ENCODE data around the gene G2E3.
"Not testable (repeated sequence)": the region's sequence is repeated elsewhere in the genome, so short reads cannot be mapped to it uniquely, and the experiment has no call there.

The G2E3 gene

DNA sequence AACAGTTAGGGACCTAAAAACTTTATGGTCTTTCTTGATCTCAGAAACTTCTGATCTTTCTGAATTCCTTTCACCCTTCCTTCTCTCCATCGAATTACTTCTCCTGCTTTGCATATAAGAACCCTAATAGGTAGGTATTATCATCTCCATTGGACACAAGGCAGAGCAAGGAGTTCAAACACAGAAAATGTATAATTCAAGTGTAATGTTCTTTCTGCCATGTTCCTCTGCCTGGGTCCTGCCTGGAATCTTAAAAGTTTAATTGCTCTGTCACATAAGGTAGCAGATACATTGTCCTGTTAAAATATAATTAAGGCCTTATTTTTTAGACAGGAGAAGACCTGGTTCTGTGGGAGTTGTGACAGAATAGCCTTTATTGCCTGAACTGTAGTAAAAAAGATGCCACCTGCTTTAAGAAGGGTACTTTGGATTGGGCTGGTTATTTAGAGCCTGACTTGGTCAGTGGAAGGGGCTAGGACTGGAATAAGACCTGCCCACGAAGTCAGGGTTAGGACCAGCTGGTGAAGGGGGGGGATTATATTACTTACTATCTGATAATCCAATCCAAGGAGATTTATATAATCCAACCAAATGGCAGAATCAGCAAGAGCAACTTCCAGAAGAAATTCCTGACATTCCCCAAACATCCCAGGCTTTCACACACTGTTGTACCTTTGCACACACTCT is 10.4 kb downstream of the G2E3 start:
- ChIA-PET POLR2A (no interaction called here), CTCF (no interaction called here)
- no peak overlapping the region for H3K4me3 ChIP-seq (ENCODE audit: low read depth, low read length)
- TF ChIP-seq, protein P1, sequence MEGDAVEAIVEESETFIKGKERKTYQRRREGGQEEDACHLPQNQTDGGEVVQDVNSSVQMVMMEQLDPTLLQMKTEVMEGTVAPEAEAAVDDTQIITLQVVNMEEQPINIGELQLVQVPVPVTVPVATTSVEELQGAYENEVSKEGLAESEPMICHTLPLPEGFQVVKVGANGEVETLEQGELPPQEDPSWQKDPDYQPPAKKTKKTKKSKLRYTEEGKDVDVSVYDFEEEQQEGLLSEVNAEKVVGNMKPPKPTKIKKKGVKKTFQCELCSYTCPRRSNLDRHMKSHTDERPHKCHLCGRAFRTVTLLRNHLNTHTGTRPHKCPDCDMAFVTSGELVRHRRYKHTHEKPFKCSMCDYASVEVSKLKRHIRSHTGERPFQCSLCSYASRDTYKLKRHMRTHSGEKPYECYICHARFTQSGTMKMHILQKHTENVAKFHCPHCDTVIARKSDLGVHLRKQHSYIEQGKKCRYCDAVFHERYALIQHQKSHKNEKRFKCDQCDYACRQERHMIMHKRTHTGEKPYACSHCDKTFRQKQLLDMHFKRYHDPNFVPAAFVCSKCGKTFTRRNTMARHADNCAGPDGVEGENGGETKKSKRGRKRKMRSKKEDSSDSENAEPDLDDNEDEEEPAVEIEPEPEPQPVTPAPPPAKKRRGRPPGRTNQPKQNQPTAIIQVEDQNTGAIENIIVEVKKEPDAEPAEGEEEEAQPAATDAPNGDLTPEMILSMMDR (IDR thresholded peaks at IDR 0.05; ENCODE audit: insufficient read depth, low read length, missing control alignments): no peak
- DNase-seq (ENCODE audit: low read depth, low spot score): no peak

DNA sequence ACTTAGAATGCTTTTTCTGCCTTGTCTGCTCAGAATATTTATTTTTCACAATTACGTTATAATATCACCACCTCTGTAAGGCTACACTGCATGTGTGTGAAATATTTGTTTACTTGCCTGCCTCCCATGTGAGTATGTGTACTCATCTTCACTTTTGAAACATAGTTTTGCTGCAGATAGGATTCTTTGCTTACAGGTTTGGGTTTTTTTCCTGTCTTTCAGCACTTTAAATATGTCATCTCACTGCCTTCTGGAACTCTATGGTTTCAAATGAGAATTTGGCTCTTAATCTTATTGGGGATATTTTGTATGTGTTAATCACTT is 10.9 kb downstream of the G2E3 start:
- POLR2A ChIA-PET: no interaction called here
- TF ChIP-seq, protein P1 (IDR thresholded peaks at IDR 0.05; ENCODE audit: insufficient read depth, low read length, missing control alignments): no peak
- no peak overlapping the region for H3K4me3 ChIP-seq (ENCODE audit: low read depth, low read length)
- CTCF ChIA-PET: no interaction called here
- DNase-seq (ENCODE audit: low read depth, low spot score): no peak

DNA sequence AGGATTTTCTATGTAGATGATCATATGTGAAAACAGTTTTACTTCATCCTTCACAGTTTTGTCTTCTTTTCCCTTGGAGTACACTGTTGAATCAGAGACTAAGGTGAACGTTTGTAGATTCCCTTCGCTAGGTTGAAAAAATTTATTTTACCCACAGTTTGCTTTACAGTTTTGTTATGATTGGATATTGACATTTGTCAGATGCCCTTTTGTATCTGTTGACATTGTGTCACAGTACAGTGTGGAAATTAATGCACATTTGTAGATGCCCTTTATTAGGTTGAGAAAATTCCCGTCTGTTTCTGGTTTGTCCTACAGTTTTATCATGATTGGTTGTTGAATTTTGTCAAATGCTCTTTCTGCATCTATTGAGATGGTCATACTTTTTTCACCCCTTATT is 13.3 kb downstream of the G2E3 start:
- CTCF ChIA-PET: no interaction called here
- POLR2A ChIA-PET: no interaction called here
- DNase-seq (ENCODE audit: low read depth, low spot score): no peak
- TF ChIP-seq, protein P1 (IDR thresholded peaks at IDR 0.05; ENCODE audit: insufficient read depth, low read length, missing control alignments): no peak
- H3K4me3 ChIP-seq (ENCODE audit: low read depth, low read length): no peak overlapping the region

DNA sequence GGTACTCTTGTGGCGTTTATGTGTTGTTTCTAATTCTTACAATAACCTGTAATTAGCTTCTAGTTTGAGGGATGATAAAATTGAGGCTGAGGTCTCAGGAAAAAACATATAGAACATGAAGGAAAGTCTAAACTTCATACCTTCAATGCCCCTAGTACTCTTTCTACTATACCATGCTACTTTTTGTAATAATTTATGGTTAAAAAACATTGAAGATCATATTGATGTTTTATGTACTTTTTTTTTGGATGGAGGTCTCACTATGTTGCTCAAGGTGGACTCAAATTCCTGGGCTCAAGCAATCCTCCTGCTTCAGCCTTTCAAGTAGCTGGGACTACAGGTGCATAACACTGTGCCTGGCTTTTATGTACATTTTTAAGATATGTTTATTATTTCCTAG is 13.8 kb downstream of the G2E3 start:
- no peak overlapping the region for H3K4me3 ChIP-seq (ENCODE audit: low read depth, low read length)
- no peak for DNase-seq (ENCODE audit: low read depth, low spot score)
- POLR2A ChIA-PET: no interaction called here
- TF ChIP-seq, protein P1 (IDR thresholded peaks at IDR 0.05; ENCODE audit: insufficient read depth, low read length, missing control alignments): no peak
- CTCF ChIA-PET: no interaction called here

DNA sequence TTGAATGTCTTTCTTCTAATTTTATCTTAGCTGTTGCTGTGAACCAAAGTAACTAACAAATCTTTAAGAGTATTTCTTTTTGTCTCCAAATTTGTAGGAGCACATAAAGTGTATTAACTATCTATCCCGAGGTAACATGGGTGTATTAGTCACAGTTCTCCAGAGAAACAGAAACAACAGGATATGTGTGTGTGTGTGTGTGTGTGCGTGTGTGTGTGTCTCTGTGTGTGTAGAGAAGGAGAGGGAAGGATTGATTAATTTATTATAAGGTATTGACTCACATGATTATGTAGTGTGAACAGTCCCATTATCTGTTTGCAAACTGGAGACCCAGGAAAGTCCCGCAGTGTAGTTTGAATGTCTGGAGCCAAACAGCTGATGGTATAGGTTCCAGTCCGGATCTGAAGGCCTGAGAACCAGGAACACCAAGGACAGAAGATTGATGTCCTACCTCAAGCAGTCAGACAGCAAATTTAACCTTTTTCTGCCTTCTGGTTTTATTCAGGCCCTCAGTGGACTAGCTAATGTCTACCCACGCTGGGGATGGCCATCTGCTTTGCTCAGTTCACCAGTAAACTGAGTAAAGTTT is 14.4 kb downstream of the G2E3 start:
- ChIA-PET CTCF (no interaction called here), POLR2A (no interaction called here)
- no peak for DNase-seq (ENCODE audit: low read depth, low spot score)
- no peak overlapping the region for H3K4me3 ChIP-seq (ENCODE audit: low read depth, low read length)
- TF ChIP-seq, protein P1 (IDR thresholded peaks at IDR 0.05; ENCODE audit: insufficient read depth, low read length, missing control alignments): no peak

DNA sequence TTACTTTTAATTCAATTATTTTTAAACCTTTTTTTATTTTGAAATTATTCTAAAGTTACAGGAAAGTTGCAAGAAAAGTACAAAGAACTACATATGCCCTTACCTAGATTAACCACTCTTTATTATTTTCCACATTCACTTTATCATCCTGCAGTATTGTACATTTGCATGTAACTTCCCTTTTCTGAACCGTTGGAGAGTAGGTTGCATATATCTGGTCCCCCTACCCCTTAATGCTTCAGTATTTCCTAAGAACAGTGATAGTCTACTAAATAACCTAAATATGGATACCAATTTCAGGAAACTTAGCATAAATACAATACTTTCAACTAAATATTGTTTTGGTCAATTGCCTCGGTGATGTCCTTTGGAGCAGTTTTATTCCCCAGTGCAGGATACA is 15.0 kb downstream of the G2E3 start:
- POLR2A ChIA-PET: no interaction called here
- H3K4me3 ChIP-seq (ENCODE audit: low read depth, low read length): no peak overlapping the region
- DNase-seq (ENCODE audit: low read depth, low spot score): no peak
- TF ChIP-seq, protein P1 (IDR thresholded peaks at IDR 0.05; ENCODE audit: insufficient read depth, low read length, missing control alignments): no peak
- CTCF ChIA-PET: no interaction called here

DNA sequence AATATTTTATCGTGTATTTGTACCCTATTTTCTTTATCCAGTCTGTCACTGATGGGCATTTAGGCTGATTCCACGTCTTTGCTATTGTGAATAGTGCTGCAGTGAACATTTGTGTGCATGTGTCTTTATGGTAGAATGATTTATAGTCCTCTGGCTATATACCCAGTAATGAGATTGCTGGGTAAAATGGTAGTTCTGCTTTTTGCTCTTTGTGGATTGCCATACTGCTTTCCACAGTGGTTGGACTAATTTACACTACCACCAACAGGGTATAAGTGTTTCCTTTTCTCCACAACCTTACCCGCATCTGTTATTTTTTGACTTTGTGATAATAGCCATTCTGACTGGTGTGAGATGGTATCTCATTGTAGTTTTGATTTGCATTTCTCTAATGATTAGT is 15.8 kb downstream of the G2E3 start:
- DNase-seq (ENCODE audit: low read depth, low spot score): not testable (repeated sequence)

DNA sequence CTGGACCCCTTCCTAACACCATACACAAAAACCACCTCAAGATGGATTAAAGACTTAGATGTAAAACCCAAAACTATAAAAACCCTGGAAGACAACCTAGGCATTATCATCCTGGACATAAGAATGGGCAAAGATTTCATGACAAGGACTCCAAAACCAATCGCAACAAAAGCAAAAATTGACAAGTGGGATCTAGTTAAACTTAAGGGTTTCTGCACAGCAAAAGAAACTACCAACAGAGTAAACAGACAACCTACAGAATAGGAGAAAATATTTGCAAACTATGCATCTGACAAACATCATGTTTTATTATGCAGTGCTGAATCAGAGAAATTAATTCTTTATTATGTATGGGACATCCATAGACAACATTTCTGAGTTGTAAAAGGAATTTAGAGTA is 17.4 kb downstream of the G2E3 start:
- H3K4me3 ChIP-seq (ENCODE audit: low read depth, low read length); CTCF ChIA-PET; POLR2A ChIA-PET; DNase-seq (ENCODE audit: low read depth, low spot score): not testable (repeated sequence)

More for the DNA sequence above, 15.8 kb downstream of the G2E3 start:
- H3K4me3 ChIP-seq (ENCODE audit: low read depth, low read length); CTCF ChIA-PET; POLR2A ChIA-PET: not testable (repeated sequence)

Data from AG04449 (cell line).